Occipital lobe (tissue), 2 donors: Measurements from ENCODE around the gene DPYD. TPM values are rescaled to one million over a fixed set of nuclear protein-coding genes. Genes with fewer than 3 reads are reported as not detected.

Experiments
- DNase-seq: peaks from one replicate; lab custom pipeline; 2025; lab: John Stamatoyannopoulos, UW
- total RNA-seq: library from RNA; depleted of rRNA; stranded (reverse); fragments of >200 nt; gene quantifications from one replicate; pipeline ENCODE4 v1.2.3, GENCODE V29; 2014

The DPYD gene
- total RNA-seq, 1 donor from 2014 or later: 72.1 TPM

GRCh38 chr1:97451046-97451826, 469.6 kb downstream of the DPYD start:
- no peak for DNase-seq

- DNase-seq: no peak
Observed at GRCh38 chr1:97441966-97442365, 478.9 kb downstream of the DPYD start.

- no peak for DNase-seq
Observed at GRCh38 chr1:97433824-97434177, 487.0 kb downstream of the DPYD start.

DNA sequence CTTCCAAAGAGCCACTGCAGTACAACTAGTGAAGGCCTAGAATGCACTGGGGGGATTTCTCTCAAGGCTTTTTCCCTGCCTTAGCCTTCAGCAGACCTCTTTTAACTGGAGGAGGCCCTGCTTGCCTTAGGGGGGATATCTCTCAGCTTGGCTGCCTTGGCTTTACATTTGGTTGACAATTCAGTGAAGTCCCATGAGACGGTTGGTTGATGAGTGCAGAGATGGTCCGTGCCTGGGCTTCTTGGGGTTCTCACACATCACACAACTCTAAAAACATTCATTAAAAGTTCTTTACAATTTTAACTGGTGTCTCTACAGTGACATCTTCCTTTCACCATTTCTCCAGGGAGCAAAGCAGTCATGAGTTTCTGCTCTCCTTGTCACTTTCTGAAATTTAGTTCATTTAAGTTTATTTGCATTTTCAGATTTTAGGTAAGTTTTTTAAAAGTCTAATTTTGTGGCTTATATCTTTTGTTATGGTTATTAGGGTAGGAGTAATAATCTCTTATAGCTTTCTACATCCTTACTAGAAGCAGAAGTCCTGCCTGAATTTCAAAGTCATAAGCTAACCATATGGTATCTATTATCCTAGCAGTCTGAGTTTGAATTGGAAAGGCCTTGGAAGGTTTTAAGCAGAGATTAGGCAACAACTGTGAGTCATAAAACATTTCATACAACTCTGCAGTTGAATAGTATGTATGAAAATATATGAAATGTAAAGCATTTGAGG, 487.6 kb downstream of the DPYD start:
- no peak for DNase-seq

DNA sequence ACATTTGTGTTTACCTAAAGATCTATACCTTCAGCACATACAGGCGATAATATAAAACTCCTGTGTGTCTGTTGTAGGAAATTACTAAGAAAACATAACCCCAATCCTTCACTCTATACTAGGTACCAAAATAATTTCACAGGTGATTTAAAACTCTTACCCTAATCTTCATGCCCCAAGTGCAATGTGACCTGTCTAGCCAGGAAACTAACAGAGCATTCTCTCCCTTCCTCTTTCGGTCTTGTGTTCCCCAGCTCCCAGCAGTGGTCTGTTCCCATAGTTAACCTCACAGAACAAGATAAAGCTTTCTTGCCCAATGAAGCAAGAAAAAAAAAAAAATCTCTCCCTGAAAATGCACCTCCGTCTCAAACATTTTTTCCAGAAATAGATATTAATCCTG, 493.5 kb downstream of the DPYD start:
- DNase-seq: no peak

DNA sequence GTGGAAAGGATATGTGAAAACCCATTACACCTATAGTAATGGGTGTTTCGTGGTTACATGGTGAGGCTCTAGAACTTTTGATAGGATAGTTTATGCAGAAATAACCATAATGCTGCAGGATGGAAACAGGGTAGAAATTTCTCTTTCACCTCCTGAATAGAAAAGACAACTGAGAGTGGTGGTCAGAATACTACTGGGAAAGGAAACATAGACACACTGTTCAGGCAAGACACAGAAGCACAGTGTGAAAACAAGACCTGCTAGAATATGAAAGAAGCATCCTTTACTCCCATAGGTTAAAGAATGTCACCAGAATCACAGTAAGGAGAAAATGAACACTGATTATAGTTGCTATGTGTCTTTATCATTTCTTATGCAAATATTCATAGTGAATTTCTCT, 496.6 kb downstream of the DPYD start:
- DNase-seq: no peak

GRCh38 chr1:97423403-97423802, 497.4 kb downstream of the DPYD start:
- DNase-seq: no peak

DNA sequence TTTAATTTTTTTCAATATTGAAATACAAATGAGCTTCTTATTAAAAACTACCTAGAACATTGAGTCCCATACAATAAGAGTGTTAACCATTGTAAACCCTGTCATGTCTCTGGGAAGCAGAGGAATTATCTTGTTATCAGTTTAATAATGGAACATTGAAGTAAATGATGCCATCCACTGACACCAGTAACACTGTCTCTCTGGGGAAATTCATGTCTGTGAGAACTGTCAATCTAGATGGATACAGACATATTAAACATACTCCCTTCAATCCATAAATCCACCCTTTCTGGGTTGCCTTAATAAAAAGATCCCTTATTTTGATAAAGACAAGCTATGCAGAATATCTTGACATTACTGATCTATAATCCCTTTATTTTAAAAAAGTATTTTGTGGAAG, 503.2 kb downstream of the DPYD start:
- DNase-seq: no peak

DNA sequence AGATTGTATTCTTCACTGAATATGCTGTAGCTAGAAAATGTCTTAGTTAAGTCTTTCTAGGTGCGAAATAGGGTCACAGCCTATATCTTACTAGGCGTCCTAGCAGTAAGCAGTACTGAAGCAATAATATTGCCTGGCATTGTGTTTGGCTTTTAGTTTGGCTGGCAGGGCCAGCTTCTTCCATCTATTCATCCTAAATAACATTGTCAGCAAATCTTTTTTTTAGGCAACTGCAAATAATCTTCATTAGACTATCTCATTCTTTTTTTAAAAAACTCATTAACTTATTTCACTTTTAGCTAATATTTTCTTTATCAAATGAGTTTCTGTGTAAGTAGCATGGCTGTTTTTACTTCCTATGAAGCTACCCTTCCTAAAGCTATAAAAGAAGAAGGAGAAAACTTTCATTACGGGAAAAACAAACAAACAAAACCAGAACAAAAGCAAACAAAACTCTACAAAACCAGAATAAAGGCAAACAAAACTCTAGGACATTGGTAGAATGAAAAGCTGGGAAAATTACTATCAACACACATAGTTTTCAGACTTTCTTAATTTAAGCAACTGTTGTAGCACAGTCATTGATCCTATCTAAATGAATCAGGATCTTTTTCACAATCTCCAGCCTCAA, 506.0 kb downstream of the DPYD start:
- no peak for DNase-seq

GRCh38 chr1:97412737-97413136, 508.1 kb downstream of the DPYD start:
- DNase-seq: no peak

DNA sequence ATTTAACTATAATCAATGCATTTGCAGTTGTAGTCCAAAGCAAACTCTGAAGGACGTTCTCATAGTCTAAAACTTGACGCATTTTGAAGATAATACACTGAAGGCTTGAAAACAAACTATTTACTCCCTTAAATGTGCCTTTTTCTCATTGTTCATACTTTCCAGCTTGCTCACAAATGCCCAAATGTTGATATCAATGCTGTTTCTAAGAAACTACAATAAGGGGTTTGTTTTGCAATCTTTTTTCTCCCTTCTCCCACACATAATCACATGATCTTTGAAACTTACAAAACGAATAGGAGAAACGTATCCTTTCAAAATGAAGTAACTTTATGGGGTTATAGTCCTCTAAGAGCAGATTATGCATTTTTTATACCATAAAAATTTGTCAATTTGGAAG, 508.7 kb downstream of the DPYD start:
- DNase-seq: no peak

- DNase-seq: no peak
Observed at GRCh38 chr1:97396463-97396862, 524.4 kb downstream of the DPYD start.

DNA sequence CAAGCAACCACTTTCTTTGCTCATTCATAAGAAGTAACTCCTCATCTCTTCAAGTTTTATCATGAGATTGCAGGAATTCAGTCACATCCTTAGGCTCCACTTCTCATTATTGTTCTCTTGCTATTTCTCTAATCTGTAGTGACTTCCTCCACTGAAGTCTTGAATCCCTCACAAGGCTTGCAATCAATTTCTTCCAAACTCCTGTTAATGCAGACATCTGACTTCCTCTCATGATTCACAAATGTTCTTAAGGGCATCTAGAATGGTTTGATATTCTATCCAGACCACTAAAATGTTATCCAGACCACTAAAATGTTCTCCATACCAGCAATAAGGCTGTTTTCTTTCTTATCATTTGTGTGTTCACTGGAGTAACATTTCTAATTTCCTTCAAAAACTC, 528.1 kb downstream of the DPYD start:
- no peak for DNase-seq

DNA sequence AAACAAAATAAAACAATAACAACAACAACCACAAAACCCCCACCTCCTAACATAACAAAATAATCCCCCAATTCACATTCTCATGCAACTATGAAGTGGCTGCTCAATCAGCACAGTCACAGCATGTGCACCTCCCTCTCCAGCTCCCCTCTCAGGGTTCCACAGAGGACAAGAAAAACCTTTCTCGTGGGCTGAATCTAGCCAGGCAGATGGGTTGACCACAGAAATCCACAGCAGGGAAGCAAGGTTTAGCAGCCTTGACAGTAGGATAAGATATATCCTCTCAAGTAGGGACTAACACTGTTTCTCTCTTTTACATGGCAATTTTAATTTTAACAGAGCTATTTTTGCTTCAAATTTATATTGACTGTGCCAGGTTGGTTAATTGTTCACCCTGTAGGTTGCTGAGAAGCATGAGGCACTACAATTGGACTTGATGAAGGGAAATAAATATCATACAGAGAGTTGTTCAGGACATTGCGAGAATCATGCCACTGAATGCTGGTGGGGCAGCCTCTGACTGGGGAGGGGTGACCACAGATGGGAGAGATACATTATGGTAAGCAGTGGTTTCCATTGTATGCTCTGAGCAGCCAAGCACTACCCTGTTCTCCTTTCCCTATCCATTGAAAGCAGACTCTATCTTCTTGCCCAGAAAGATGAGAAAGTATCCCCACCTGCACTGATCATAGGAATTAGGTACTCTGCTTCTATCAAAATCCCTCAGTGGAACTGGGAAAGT, 535.1 kb downstream of the DPYD start:
- no peak for DNase-seq

DNA sequence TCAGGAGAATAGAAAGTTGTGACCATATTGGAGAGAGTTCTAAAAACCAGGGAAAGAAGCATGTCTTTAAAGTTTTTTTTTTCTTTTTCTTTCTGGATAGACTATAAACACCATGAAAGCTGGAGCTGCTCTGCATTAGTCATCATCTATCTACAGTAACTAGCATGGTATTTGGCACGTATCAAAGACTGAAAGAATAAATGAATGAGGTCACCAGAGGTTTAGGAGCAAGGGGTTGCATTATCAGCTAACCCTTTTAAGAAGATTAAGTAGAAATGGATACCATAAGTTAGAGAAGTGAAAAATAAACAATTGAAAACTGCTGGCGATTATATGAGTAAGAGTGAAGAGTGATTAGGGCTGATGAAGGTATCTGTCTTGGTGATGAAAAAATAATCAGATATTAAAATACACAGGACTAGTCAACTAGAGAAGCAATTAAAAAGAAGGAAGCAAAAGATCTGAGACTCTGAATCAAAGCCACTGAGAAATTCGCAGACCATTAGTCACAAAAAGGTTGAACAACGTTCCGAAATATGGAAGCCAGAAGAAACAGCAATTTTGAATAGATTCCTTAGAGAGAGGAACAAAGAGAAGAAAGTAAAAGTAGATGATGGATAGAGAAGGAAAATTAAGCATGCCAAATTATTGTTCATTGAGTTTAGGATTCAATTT, 536.4 kb downstream of the DPYD start:
- no peak for DNase-seq

- no peak for DNase-seq
Observed at GRCh38 chr1:97383797-97384196, 537.0 kb downstream of the DPYD start.

DNA sequence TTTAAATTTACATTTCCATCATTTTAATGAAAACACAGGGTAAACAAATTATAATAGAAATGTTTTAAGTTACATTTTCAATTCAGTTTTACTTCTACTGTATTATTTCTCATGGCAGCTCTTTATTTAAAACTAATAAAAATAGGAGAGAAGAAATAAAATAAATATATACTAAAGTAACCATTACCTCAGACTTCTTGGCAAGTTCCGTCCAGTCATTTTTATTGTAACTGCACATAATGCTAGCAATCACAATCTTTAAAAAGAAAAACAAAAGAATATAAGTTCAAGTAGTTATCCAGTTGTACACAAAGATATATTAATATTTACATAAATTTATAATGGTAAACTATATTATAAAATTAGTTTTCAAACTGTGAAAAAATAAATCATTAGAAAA, 538.6 kb downstream of the DPYD start:
- no peak for DNase-seq

DNA sequence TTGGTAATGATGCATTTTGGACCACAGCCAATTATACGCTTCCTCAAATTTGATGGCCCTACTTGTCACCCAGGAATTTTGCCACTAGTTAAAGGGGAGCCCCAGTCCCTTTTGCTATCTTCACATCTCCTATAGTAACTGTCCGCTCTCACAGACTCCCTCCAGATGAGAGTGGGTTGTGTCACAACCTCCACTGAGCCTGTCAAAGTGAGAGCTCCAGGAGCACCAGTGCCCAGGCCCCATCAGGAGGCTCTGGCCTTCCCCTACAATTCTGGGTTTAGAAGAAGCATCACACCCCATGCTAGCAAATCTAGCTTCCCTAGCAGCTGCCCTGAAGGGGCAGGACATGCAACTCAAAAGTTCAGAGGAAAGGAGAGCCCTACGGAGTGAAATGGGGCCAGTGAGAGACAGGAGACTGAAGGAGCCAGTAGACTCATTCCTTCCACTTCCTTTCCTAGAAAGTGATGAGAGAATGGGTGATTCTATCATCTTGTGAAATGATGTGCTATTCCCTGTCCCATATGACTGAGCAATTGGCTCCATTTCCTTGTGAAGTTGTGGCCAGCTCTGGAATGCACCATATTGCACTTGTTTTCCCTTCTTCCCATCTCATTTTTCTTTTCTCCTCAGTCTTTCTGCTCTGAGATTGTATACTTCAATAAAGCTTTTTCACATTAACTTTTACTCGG, 541.3 kb downstream of the DPYD start:
- no peak for DNase-seq

DNA sequence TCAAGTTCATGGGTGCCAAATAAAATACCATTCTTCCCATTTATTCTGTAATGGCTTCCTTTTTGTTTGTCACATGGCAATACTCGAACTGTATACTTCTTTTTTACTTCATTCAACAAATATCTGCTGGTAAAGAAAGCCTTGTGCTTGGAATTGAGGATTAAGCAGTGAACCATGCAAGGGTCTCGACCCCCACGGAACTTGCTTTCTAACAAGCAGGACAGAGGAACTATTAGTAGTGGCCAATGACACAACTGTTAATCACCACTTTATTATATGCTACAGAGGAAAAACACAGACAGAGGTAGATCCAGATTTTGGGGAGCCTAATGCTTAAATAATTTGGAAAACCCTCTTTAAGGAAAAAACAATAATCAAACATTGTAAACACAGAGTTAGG, 542.2 kb downstream of the DPYD start:
- no peak for DNase-seq

DNA sequence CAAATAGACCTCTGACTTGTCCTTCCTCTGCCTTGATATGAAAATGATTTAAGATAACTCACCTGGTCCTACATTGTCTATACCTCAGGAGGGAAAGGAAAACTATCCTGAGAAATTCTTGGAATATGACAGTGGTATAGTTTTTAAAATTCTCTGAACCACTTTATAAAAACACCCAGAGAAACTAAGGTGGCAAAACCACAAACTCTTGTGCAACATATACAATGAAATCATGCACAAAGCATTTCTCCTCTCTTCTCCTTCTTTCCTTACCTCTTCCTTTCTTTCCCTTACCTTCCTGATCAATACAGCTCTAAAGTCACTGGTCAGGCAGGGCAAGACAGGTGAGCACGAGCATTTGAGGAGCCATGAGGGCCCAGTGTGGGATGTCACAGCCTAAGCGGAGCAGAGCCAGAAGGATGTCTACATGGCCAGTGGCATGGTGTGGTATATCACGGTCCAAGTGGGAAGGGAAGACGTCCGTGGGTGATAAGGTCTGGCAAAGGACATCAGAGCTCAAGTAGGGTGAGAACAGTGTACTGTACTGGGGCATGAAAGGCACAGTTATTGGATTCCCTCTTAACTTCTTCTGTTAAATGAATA, 543.3 kb downstream of the DPYD start:
- DNase-seq: no peak
